ENCODE data around the gene RBM5. TPM values are rescaled to one million over a fixed set of nuclear protein-coding genes. Genes with fewer than 3 reads are reported as not detected.

The RBM5 gene
- polyA plus RNA-seq, 2 of the 4 experiments (the other 2 are of a cell fraction): 78.9 to 123 TPM

DNA sequence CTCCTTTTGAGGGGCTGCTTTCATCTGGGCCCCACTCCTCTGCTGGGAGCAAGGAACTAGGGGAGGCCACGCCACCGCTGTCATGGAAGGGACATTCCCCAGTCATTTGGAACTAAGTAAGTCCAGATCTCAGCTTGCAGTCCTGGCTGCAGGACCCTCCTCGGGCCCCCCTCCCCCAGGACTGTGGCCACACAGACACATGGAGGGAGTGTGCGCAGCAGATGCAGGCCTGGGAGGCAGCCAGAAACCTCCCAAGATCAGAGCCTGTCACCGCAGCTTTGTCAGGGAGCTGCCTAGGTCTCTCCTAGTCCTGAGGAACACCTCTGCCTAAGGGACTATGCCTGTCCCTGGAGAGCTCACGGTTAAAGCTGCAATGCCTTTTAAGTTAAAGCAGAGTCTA lies 59.1 kb downstream of the RBM5 start:
- Histone ChIP-seq H3K4me1 (no peaks in the 10 kb centered on the region), H3K4me3 (no peak overlapping the region), H3K27ac (no peak overlapping the region), H3K9me3 (no peaks in the 10 kb centered on the region), H3K4me2 (no peak overlapping the region)
- DNase-seq (ENCODE audit: low read depth in 1 of 2, low spot score in 1 of 2) (no peak), ATAC-seq (0 out of 6 replicates have a peak, but pooled peaks of 1 of the 2 experiments have one; percentile 11), FAIRE-seq (no peak)
- TF ChIP-seq CBX2 (IDR thresholded peaks at IDR 0.05; ENCODE audit: borderline replicate concordance, low read depth) (no peak), POLR2A (IDR thresholded peaks at IDR 0.05; ENCODE audit: low read length) (no peak), HDAC2 (IDR thresholded peaks at IDR 0.05) (no peak), BHLHE40 (IDR thresholded peaks at IDR 0.05; ENCODE audit: low read depth, low read length) (no peak), EHMT2 (IDR thresholded peaks at IDR 0.05; ENCODE audit: low read depth) (no peak), ZSCAN20 (CRISPR knock-in tag; IDR thresholded peaks at IDR 0.05) (no peak), HOXB5 (CRISPR knock-in tag; IDR thresholded peaks at IDR 0.05) (no peak), FOXS1 (CRISPR knock-in tag; IDR thresholded peaks at IDR 0.05) (no peak), MYC (IDR thresholded peaks at IDR 0.05; ENCODE audit: borderline replicate concordance, low read length) (no peak), HEYL (CRISPR knock-in tag; IDR thresholded peaks at IDR 0.05) (no peak), MAFK (IDR thresholded peaks at IDR 0.05; ENCODE audit: partially characterized antibody) (no peak), CBX8 (IDR thresholded peaks at IDR 0.05) (no peak), JUNB (IDR thresholded peaks at IDR 0.05) (no peak), NPAS2 (CRISPR knock-in tag; IDR thresholded peaks at IDR 0.05; ENCODE audit: borderline replicate concordance) (no peak), NR3C1 (IDR thresholded peaks at IDR 0.05) (no peak)
- TF ChIP-seq, protein P1, sequence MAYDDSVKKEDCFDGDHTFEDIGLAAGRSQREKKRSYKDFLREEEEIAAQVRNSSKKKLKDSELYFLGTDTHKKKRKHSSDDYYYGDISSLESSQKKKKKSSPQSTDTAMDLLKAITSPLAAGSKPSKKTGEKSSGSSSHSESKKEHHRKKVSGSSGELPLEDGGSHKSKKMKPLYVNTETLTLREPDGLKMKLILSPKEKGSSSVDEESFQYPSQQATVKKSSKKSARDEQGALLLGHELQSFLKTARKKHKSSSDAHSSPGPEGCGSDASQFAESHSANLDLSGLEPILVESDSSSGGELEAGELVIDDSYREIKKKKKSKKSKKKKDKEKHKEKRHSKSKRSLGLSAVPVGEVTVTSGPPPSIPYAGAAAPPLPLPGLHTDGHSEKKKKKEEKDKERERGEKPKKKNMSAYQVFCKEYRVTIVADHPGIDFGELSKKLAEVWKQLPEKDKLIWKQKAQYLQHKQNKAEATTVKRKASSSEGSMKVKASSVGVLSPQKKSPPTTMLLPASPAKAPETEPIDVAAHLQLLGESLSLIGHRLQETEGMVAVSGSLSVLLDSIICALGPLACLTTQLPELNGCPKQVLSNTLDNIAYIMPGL (CRISPR knock-in tag; IDR thresholded peaks at IDR 0.05; ENCODE audit: borderline replicate concordance): no peak
- TF ChIP-seq, protein P2, sequence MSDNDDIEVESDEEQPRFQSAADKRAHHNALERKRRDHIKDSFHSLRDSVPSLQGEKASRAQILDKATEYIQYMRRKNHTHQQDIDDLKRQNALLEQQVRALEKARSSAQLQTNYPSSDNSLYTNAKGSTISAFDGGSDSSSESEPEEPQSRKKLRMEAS (IDR thresholded peaks at IDR 0.05): no peak
- POLR2A ChIA-PET: no interaction called here
- CTCF ChIA-PET: interaction anchor here (1.2 kb wide), 1 partner anchor 27 kb away, joined by 6 read pairs; no protein-coding TSS in a partner anchor
- WGBS (ENCODE audit: missing lambda C conversion rate): 45% methylated on average over 4 of the region's 6 CpGs

GRCh38 chr3:50150404-50150750 lies 61.7 kb downstream of the RBM5 start:
- ChIA-PET POLR2A (interaction anchor here (0.8 kb wide), 1 partner anchor 61 kb away, joined by 3 read pairs; no protein-coding TSS in a partner anchor), CTCF (interaction anchor here (0.8 to 1.6 kb wide), 5 partner anchors 16 to 33 kb away, joined by 3 to 7 read pairs (median 3); no protein-coding TSS in a partner anchor)
- peaks cover under 1% of the 10 kb centered on the region; the same call in 1 of the 3 replicates for H3K4me1 ChIP-seq
- FAIRE-seq (no peak), DNase-seq (ENCODE audit: low read depth in 1 of 2, low spot score in 1 of 2) (no peak), ATAC-seq (no peak)
- TF ChIP-seq, protein P1 (CRISPR knock-in tag; IDR thresholded peaks at IDR 0.05; ENCODE audit: borderline replicate concordance): no peak
- TF ChIP-seq BCL3 (IDR thresholded peaks at IDR 0.05): no peak
- TF ChIP-seq JUN (IDR thresholded peaks at IDR 0.05): no peak
- no peak for TF ChIP-seq KDM1A (IDR thresholded peaks at IDR 0.05; ENCODE audit: low read depth)
- TF ChIP-seq HOXB5 (CRISPR knock-in tag; IDR thresholded peaks at IDR 0.05): no peak
- TF ChIP-seq CBX2 (IDR thresholded peaks at IDR 0.05; ENCODE audit: borderline replicate concordance, low read depth): no peak
- TF ChIP-seq BHLHE40 (IDR thresholded peaks at IDR 0.05; ENCODE audit: low read depth, low read length): no peak
- no peak for TF ChIP-seq EHMT2 (IDR thresholded peaks at IDR 0.05; ENCODE audit: low read depth)
- TF ChIP-seq FOXS1 (CRISPR knock-in tag; IDR thresholded peaks at IDR 0.05): no peak
- no peak for TF ChIP-seq NR3C1 (IDR thresholded peaks at IDR 0.05)
- TF ChIP-seq, protein P3, sequence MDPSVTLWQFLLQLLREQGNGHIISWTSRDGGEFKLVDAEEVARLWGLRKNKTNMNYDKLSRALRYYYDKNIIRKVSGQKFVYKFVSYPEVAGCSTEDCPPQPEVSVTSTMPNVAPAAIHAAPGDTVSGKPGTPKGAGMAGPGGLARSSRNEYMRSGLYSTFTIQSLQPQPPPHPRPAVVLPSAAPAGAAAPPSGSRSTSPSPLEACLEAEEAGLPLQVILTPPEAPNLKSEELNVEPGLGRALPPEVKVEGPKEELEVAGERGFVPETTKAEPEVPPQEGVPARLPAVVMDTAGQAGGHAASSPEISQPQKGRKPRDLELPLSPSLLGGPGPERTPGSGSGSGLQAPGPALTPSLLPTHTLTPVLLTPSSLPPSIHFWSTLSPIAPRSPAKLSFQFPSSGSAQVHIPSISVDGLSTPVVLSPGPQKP (IDR thresholded peaks at IDR 0.05; ENCODE audit: low read depth, low read length): no peak
- no peak for TF ChIP-seq EP300 (IDR thresholded peaks at IDR 0.05)
- no peak for TF ChIP-seq MYC (IDR thresholded peaks at IDR 0.05; ENCODE audit: borderline replicate concordance, low read length)
- no peak for TF ChIP-seq JUNB (IDR thresholded peaks at IDR 0.05)
- WGBS (ENCODE audit: missing lambda C conversion rate): 91% methylated on average over 1 of the region's 1 CpG
- H3K4me2 ChIP-seq: no peak overlapping the region
- no peak overlapping the region for H3K4me3 ChIP-seq
- H3K9me3 ChIP-seq: no peaks in the 10 kb centered on the region
- H3K27ac ChIP-seq: no peak overlapping the region
